Mammary microvascular endothelial cell (primary cell): Measurements from ENCODE around the gene RBP5. TPM values are rescaled to one million over a fixed set of nuclear protein-coding genes. Genes with fewer than 3 reads are reported as not detected.

Source experiments
- total RNA-seq: library from RNA; depleted of rRNA; stranded (reverse); fragments of >200 nt; gene quantifications from 2 replicates; pipeline ENCODE4 v1.2.3, GENCODE V29; 2015

The RBP5 gene, protein sequence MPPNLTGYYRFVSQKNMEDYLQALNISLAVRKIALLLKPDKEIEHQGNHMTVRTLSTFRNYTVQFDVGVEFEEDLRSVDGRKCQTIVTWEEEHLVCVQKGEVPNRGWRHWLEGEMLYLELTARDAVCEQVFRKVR
- 0.13 TPM in 1 of 2 replicates, not detected in the other for total RNA-seq

DNA sequence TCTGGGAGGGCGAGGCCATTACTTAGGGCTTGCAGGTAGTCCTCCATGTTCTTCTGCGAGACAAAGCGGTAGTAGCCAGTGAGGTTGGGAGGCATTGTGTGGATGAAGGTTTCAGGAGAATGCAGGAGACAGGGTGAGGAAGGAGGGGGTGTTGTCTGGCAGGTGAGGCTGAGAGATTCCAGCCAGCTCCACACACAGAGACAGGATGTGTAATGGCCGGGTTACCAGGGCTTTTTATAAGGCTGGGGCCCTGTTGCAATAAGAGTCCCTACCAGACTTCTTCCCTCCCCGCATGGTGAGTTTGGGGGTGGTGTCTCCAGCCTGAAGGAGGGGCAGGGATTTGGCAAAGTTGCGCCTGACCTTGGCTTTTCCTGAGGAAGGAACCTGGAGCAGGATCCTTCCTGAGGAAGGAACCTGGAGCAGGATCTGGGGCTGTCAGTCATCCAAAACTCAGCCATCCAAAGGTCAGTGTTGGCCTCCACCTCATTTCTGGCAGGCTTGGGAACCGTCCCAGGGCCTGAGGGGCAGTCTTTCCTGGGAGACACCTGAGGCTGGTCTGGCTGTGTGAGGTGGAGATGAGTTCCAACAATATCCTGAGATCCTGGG, at the start of gene RBP5:
RBP5 (minus strand) TSS at position 209 of the 606 bp plus-strand sequence; CDS start at position 95, 114 bp downstream.

DNA sequence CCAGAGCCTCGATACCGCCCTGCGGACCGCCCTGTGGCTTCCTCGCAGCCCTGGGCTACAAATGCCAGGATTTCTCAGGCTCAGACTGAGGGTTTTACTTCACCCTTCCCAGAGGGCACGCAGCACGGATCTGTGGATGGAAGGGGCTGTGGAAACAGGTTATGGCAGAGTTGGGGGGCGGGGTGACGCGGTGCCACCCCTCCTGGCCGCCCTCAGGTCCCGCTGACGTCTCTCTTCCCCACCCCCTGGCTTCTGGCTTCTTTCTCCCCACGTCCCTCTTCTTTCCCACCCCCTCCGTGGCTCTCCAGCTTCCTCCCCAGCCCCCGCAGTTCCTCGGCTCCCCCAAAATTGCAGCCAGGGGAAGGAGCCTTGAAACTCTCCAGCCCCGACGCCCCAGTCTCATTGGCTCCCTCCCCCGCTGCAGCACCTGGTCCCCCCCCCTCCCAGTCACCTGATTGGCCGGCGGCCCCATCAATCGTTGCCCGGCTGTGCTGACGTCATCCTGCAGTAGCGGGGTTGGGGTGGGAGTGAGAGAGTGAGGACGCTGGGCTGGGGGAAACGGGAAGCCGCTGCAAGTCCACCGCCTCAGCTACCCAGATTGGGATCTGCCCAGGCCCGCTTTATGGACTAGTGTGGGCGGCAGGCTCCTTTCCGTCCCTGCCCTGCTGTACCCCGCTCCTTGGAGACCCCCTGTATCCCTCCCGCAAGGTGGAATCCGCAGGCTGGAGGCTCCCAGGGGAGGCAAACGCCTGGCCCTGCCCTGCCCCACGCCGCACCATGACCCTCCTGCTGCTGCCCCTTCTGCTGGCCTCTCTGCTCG, 1.4 kb upstream of the RBP5 start, which contains the start of gene CLSTN3:
CLSTN3 (plus strand) TSS at position 500 of the 820 bp plus-strand sequence; CDS start at position 778, 278 bp downstream.

DNA sequence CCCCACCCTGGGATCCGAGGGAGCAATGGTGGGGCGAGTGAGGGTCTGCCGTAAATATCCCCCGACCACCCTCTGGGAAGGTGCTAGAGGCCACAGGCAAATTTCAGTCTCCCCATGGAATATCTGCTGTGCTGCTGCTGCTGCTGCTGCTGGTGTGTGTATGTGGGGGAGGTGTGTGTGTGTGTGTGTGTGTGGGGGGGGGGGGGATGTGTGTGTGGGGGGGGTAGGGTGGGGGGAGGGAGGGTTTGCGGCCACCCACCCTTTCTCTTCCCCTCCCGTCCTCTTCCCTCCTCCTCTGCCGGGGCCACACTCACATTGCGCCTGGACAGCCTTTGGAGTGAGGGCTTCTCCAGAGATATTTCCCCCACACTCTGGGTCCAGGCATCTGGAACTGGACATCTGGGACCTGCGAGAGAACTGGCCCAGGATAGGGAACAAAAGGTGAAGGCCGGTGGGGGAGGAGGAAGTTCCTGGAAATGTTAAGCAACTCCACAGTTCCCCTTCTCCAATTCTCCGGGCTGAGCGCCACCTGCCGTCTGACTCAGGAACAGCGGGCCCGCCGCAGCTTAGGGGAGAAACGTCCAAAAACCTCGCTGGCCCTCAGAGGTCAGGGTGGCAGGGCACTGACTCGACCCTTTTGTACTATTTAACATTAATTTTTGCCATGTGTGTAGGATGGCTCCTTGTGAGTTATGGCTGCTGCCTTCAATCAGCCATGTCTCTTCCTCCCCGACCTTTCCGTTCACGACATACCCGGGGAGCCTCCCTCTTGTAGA, 19.7 kb downstream of the RBP5 start, which contains the start of gene C1RL:
C1RL (minus strand) TSS at position 419 of the 776 bp plus-strand sequence; CDS start at position 385, 34 bp downstream.

DNA sequence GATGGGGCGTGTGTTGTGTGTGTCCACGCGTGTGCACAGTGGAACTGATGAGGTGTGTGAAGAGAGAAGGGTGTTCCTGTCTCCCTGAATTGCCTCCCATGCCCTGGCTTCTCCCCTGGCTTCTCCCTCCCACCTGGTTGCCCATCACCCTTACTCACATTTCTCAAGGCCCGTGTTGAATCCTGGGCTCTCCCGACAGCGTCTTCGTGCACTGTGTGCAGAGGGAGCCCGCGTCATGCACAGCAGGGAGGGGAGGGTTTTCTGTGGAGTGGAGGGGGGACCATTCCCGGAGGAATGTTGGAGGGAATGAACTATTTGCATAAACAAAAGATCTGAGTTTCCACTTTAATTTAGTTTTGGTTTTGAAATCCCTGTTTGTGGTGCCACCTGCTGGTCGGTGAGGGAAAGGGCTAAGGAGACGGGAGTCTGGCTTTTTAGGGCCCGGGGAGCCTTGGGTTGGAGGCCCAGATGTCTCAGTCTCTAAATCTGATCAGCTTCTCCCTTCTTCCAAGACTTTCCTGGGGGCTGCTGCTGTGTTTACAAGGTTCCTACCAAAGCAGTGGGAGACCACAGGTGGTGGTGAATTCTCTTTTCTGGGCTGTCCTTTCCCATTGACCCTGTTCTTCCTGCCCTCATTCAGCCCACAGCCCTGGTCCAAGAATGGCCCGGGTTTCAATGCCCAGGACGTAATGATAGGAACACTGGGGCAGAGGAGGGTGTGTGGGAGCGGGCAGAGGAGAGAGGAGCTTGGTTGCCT, 36.3 kb downstream of the RBP5 start, which contains the start of gene C1R:
C1R (minus strand) TSS at position 217 of the 757 bp plus-strand sequence; CDS start at position 160, 57 bp downstream.

Other genes with a start within 250 kb of the RBP5 start
- gene LRRC23, start 224.1 kb downstream of the RBP5 start, total RNA-seq = 2.8 and 7.1 TPM in 2 replicates
- 6.2 and 6.9 TPM in 2 replicates for gene ENO2, start 214.3 kb downstream of the RBP5 start, total RNA-seq
- gene ATN1, start 200.9 kb downstream of the RBP5 start, total RNA-seq = 12.5 and 17.1 TPM in 2 replicates
- gene RNU7-1, start 185.1 kb downstream of the RBP5 start, total RNA-seq = not detected in 2 replicates
- 214 and 226 TPM in 2 replicates for gene C12orf57, start 184.9 kb downstream of the RBP5 start, total RNA-seq
- gene PTPN6, start 177.5 kb downstream of the RBP5 start, total RNA-seq = 1.2 and 5.3 TPM in 2 replicates
- 293 and 304 TPM in 2 replicates for gene PHB2, start 158.2 kb downstream of the RBP5 start, total RNA-seq
- gene EMG1, start 158.0 kb downstream of the RBP5 start, total RNA-seq = 51.5 and 63.6 TPM in 2 replicates
- 25.5 and 28.0 TPM in 2 replicates for gene LPCAT3, start 110.4 kb downstream of the RBP5 start, total RNA-seq
- gene C1S, start 68.2 kb downstream of the RBP5 start, total RNA-seq = 0.27 and 0.79 TPM in 2 replicates
- gene C1R, start 36.4 kb downstream of the RBP5 start, total RNA-seq = 1.9 and 2.5 TPM in 2 replicates
- gene C1RL, start 19.7 kb downstream of the RBP5 start, total RNA-seq = 9.0 and 15.5 TPM in 2 replicates
- 13.2 and 15.8 TPM in 2 replicates for gene CLSTN3, start 1.5 kb upstream of the RBP5 start, total RNA-seq
- gene PEX5, start 60.8 kb upstream of the RBP5 start, total RNA-seq = 23.8 and 29.2 TPM in 2 replicates
- gene ACSM4, start 175.2 kb upstream of the RBP5 start, total RNA-seq = not detected in 2 replicates